PFSK-1 (cell line): ENCODE measurements around the gene CAMK1D.

Experiments
- FOXP2 ChIP-seq: optimal IDR thresholded peaks from 2 replicates; pipeline ENCODE3; 2011; ENCODE audit warnings: borderline replicate concordance, control low read depth, inconsistent platforms; ENCODE audit not compliant: insufficient read depth; ENCODE audit errors: extremely low read length, extremely low read depth
- POLR2AphosphoS5 ChIP-seq: IDR thresholded peaks from 2 replicates; pipeline ENCODE4 v1.6.1; 2012; ENCODE audit warnings: low read depth, mild to moderate bottlenecking, control low read depth, low read length, moderate library complexity
- REST ChIP-seq, 2 experiments: IDR thresholded peaks; 2 replicates each; pipeline versions ENCODE4 v1.6.1 to v1.8.0; 2011 to 2012; ENCODE audit warnings: low read depth in 2 of 2, low read length in 2 of 2, control low read depth in 1 of 2, inconsistent platforms in 1 of 2, mild to moderate bottlenecking in 1 of 2, moderate library complexity in 1 of 2; ENCODE audit not compliant: insufficient read depth in 1 of 2
- SIN3A ChIP-seq: IDR thresholded peaks from 2 replicates; pipeline ENCODE4 v1.6.1; 2012; ENCODE audit warnings: mild to moderate bottlenecking, low read length, moderate library complexity, borderline replicate concordance; ENCODE audit not compliant: insufficient read depth
- TAF1 ChIP-seq: IDR thresholded peaks from 2 replicates; pipeline ENCODE4 v1.6.1; 2012; ENCODE audit warnings: low read length, control low read depth, borderline replicate concordance; ENCODE audit not compliant: insufficient read depth

Gene CAMK1D

DNA sequence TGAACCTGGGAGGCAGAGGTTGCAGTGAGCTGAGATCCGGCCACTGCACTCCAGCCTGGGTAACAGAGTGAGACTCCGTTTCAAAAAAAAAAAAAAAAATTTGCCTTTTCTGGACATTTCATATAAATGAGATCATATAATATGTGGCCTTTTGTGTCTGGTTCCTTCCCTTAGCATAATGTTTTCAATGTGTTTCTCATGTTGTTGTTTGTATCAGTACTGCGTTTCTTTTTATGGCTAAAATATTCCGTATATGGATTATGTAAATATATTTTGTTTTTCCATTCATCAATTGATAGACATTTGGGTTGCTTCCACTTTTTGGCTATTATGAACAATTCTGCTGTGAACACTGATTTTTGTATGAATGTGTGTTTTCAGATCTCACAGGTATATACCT lies 394.6 kb downstream of the CAMK1D start:
- no peak for TF ChIP-seq REST (IDR thresholded peaks at IDR 0.05; ENCODE audit: insufficient read depth in 1 of 2, low read depth in 2 of 2, low read length in 2 of 2)
- no peak for TF ChIP-seq FOXP2
- TF ChIP-seq POLR2AphosphoS5, result no peak
- no peak for TF ChIP-seq SIN3A

DNA sequence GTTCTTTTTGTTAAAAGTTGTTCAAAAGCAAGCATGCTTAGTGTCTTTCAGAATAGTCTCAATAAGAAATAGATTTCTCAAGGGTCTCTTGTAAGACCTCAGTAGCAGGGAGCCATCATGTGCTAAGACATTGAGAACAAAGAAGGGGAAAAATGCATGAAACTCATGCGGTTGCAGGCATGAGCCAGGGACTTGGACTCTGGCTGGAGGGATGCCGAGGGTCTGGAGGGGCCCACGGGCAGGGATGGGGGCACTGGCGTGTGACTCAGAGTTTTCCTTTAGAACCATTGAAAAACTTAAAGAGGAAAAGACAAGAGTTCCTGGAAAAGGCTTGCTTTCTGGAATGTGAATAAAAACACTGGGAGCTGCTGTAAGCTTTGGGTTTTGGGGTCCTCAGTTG lies 398.8 kb downstream of the CAMK1D start:
- no peak for TF ChIP-seq POLR2AphosphoS5
- TF ChIP-seq TAF1, result no peak
- no peak for TF ChIP-seq FOXP2
- TF ChIP-seq SIN3A, result no peak
- TF ChIP-seq REST (IDR thresholded peaks at IDR 0.05; ENCODE audit: insufficient read depth in 1 of 2, low read depth in 2 of 2, low read length in 2 of 2), result no peak

DNA sequence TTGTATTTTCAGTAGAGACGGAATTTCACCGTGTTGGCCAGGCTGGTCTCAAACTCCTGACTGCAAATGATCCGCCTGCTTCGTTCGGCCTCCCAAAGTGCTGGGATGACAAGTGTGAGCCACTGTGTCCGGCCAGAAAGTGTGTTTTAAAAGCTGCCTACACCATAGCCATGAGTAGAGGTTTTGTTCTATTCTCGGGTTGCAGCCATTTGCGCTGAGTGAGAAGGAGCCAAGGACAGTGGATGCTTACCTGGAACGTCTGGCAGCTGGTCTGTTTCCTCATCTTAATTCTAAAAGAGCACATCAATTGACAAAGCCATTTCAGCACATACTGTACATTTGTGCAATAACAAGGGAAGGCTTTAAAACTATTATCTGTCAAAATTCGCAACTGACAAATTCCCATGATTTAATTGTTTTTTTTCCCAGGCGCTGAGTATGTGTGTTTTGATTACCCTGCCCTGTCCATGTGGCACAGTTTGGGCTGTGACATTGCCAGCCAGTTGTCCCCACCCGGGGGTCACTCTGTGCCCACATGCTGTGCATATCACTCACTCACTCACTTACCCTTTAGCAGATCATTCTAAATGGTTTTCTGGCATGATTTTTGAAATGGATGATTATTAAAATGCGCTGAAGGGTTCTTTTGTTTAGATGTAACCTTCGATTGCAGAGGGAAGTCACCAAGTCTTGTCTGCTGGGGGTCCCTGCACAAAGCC lies 400.6 kb downstream of the CAMK1D start:
- TF ChIP-seq REST (IDR thresholded peaks at IDR 0.05; ENCODE audit: insufficient read depth in 1 of 2, low read depth in 2 of 2, low read length in 2 of 2) (no peak), FOXP2 (no peak), SIN3A (no peak)

DNA sequence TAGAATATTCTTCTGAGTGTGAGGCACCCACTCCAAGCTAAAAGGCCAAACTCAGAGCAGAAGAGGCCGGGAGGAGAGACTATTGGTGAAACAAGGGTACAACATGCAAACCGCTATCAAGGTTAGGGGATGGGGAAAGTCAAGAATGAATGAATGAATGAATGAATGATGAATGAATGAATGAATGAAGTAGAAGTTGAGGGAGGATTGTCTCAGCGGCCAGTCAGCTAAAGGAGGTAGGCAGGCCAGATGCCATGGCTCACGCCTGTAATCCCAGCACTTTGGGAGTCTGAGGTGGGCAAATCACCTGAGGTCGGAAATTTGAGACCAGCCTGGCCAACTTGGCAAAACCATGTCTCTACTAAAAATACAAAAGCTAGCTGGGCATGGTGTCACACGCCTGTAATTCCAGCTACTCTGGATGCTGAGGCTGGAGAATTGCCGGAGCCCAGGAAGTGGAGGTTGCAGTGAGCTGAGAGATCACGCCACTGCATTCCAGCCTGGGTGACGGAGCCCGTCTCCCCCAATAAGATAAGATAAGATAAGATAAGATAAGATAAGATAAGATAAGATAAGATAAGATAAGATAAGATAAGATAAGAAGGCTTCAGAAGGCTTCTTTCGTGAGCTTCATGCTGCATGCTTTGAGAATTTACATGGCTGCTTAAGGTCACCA lies 401.3 kb downstream of the CAMK1D start:
- TF ChIP-seq TAF1 (no peak), SIN3A (no peak), REST (IDR thresholded peaks at IDR 0.05; ENCODE audit: insufficient read depth in 1 of 2, low read depth in 2 of 2, low read length in 2 of 2) (no peak), FOXP2 (no peak), POLR2AphosphoS5 (no peak)
